Measurements from ENCODE around the gene AGMO. TPM values are rescaled to one million over a fixed set of nuclear protein-coding genes. Genes with fewer than 3 reads are reported as not detected.

The AGMO gene
- total and polyA plus RNA-seq, 10 of the 15 experiments (the other 5 are each of a cell fraction or from before 2014, with no cell fraction given), result 0.11 to 0.29 TPM; not detected in 8

- intact Hi-C loops (cut with micrococcal nuclease; ENCODE audit: unreplicated experiment), result no loop called here
- Histone ChIP-seq H3K36me3 (ENCODE audit: control insufficient read depth in 2 of 2, insufficient read depth in 2 of 2, low read length in 1 of 2) (no peaks in the 10 kb centered on the region), H2AFZ (ENCODE audit: control insufficient read depth, low read depth, low read length) (no peak overlapping the region), H3K4me3 (no peak overlapping the region), H4K20me1 (ENCODE audit: control insufficient read depth, insufficient read depth) (no peaks in the 10 kb centered on the region), H3K79me2 (ENCODE audit: control insufficient read depth, insufficient read depth, low read length) (no peaks in the 10 kb centered on the region), H3K4me1 (ENCODE audit: control insufficient read depth, insufficient read depth, low read length) (no peaks in the 10 kb centered on the region), H3K27me3 (replicated peaks in 1 of 2; ENCODE audit: control insufficient read depth in 2 of 2, insufficient read depth in 2 of 2, low read length in 1 of 2) (no peaks in the 10 kb centered on the region), H3K9me3 (replicated peaks; ENCODE audit: control insufficient read depth, insufficient read depth, low read length) (no peaks in the 10 kb centered on the region), H3K4me2 (ENCODE audit: control insufficient read depth, insufficient read depth) (no peak overlapping the region), H3K27ac (ENCODE audit: control insufficient read depth, insufficient read depth) (no peak overlapping the region), H3K9ac (ENCODE audit: control insufficient read depth, insufficient read depth, low read length) (no peak overlapping the region)
- FAIRE-seq (no peak), DNase-seq (ENCODE audit: low read depth, low spot score) (no peak), ATAC-seq (no peak)
- WGBS (ENCODE audit: insufficient coverage, insufficient replicate concordance, low lambda C conversion rate, missing lambda C conversion rate), result 21% methylated on average over 4 of the region's 4 CpGs
- no TSS peak for BruUV-seq (replicated peaks)
- ChIA-PET POLR2A (no interaction called here), CTCF (no interaction called here), RAD21 (ENCODE audit: unreplicated experiment) (no interaction called here), SMC1A (ENCODE audit: uncharacterized antibody, unreplicated experiment) (no interaction called here)
- in situ Hi-C loops (cut with MboI), result no loop called here
- TF ChIP-seq, protein P1, sequence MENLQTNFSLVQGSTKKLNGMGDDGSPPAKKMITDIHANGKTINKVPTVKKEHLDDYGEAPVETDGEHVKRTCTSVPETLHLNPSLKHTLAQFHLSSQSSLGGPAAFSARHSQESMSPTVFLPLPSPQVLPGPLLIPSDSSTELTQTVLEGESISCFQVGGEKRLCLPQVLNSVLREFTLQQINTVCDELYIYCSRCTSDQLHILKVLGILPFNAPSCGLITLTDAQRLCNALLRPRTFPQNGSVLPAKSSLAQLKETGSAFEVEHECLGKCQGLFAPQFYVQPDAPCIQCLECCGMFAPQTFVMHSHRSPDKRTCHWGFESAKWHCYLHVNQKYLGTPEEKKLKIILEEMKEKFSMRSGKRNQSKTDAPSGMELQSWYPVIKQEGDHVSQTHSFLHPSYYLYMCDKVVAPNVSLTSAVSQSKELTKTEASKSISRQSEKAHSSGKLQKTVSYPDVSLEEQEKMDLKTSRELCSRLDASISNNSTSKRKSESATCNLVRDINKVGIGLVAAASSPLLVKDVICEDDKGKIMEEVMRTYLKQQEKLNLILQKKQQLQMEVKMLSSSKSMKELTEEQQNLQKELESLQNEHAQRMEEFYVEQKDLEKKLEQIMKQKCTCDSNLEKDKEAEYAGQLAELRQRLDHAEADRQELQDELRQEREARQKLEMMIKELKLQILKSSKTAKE (IDR thresholded peaks at IDR 0.05; ENCODE audit: low read depth, poor library complexity, severe bottlenecking), result no peak
- TF ChIP-seq, protein P2, sequence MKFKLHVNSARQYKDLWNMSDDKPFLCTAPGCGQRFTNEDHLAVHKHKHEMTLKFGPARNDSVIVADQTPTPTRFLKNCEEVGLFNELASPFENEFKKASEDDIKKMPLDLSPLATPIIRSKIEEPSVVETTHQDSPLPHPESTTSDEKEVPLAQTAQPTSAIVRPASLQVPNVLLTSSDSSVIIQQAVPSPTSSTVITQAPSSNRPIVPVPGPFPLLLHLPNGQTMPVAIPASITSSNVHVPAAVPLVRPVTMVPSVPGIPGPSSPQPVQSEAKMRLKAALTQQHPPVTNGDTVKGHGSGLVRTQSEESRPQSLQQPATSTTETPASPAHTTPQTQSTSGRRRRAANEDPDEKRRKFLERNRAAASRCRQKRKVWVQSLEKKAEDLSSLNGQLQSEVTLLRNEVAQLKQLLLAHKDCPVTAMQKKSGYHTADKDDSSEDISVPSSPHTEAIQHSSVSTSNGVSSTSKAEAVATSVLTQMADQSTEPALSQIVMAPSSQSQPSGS (IDR thresholded peaks at IDR 0.05; ENCODE audit: low read length), result no peak
- TF ChIP-seq GABPA (IDR thresholded peaks at IDR 0.05; ENCODE audit: low read depth) (no peak), CHD4 (IDR thresholded peaks at IDR 0.05) (no peak), SIX5 (IDR thresholded peaks at IDR 0.05; ENCODE audit: low read depth, low read length, severe bottlenecking) (no peak), ELK1 (IDR thresholded peaks at IDR 0.05; ENCODE audit: low read depth, low read length) (no peak), ZNF217 (IDR thresholded peaks at IDR 0.05) (no peak), NKRF (conservative IDR thresholded peaks at IDR 0.05) (no peak), MTA3 (IDR thresholded peaks at IDR 0.05; ENCODE audit: borderline replicate concordance, low read length) (no peak), POLR2AphosphoS5 (IDR thresholded peaks at IDR 0.05; ENCODE audit: low read length) (no peak), EZH2 (IDR thresholded peaks at IDR 0.05; ENCODE audit: borderline replicate concordance, control insufficient read depth, low read depth, low read length) (no peak), KAT2A (conservative IDR thresholded peaks at IDR 0.05; ENCODE audit: control insufficient read depth, low read depth, low read length) (no peak)
- TF ChIP-seq, protein P3, sequence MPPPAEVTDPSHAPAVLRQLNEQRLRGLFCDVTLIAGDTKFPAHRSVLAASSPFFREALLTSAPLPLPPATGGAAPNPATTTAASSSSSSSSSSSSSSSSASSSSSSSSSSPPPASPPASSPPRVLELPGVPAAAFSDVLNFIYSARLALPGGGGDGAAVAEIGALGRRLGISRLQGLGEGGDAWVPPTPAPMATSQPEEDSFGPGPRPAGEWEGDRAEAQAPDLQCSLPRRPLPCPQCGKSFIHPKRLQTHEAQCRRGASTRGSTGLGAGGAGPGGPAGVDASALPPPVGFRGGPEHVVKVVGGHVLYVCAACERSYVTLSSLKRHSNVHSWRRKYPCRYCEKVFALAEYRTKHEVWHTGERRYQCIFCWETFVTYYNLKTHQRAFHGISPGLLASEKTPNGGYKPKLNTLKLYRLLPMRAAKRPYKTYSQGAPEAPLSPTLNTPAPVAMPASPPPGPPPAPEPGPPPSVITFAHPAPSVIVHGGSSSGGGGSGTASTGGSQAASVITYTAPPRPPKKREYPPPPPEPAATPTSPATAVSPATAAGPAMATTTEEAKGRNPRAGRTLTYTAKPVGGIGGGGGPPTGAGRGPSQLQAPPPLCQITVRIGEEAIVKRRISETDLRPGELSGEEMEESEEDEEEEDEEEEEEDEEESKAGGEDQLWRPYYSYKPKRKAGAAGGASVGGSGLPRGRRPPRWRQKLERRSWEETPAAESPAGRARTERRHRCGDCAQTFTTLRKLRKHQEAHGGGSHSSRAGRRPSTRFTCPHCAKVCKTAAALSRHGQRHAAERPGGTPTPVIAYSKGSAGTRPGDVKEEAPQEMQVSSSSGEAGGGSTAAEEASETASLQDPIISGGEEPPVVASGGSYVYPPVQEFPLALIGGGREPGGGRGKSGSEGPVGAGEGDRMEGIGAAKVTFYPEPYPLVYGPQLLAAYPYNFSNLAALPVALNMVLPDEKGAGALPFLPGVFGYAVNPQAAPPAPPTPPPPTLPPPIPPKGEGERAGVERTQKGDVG (CRISPR knock-in tag; IDR thresholded peaks at IDR 0.05), result no peak
Observed at GRCh38 chr7:15239801-15240200, 322.0 kb downstream of the AGMO start.

Data from GM12878 (cell line).